Transverse colon (tissue), 4 donors: ENCODE measurements around the gene SIN3A.

Experiments
- EP300 ChIP-seq: sonication (generic); formaldehyde crosslinking; IDR thresholded peaks from one replicate; pipeline ENCODE4 v1.6.1; 2017; ENCODE audit warnings: antibody characterized with exemption, low read depth
- POLR2A ChIP-seq: fragments of 450-650 bp; IDR thresholded peaks from one replicate; pipeline ENCODE4 v1.6.1; 2016; ENCODE audit warnings: antibody characterized with exemption, mild to moderate bottlenecking, moderate library complexity
- POLR2AphosphoS5 ChIP-seq, 3 donors: sonication (generic); formaldehyde crosslinking; IDR thresholded peaks; one replicate each; pipeline ENCODE4 v1.6.1; 2016; ENCODE audit warnings: antibody characterized with exemption in 3 of 3
- TF ChIP-seq, protein P1 (sequence below), 5 experiments: fragments of 200-600 bp in 3 of 5; fragments of 450-650 bp in 2 of 5; sonication (generic) in 3 of 5; IDR thresholded peaks; 1 replicate in 2 of 5; 2 replicates in 3 of 5; pipeline ENCODE4 v1.5.1; 2016 to 2017; ENCODE audit warnings: antibody characterized with exemption in 5 of 5, inconsistent platforms in 3 of 5, mild to moderate bottlenecking in 2 of 5, moderate library complexity in 1 of 5

DNA sequence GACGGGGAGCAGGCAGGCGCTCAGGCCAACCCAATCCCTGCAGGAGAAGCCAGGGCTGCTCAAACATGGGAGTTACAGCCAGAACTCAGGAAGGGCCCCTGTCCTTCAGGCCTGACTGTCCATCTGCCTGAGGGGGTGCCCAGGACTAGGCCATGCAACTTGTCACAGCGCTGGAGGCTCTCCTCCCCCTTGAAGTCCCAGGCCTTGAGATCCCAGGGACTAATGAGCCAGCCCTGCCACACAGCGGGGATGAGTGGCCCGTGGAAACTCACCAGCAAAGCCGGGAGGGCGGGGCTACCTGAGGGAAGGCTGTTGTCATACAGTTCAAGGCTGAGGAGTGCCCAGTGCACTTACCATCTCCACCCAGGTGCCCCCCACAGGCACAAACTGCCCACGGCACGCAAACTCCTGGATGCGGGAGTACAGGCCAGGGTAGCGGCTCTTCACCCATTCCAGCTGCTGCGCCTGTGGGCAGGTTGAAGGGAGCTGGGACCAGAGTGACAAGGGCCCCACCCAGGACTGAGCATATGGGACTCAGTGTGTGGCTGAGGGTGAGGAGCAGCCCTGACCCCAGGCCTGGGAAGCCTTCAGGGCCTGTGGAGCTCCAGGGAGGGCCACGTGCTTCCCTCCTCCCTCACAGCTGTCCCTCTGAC lies 89.4 kb downstream of the SIN3A start:
- TF ChIP-seq, protein P1, sequence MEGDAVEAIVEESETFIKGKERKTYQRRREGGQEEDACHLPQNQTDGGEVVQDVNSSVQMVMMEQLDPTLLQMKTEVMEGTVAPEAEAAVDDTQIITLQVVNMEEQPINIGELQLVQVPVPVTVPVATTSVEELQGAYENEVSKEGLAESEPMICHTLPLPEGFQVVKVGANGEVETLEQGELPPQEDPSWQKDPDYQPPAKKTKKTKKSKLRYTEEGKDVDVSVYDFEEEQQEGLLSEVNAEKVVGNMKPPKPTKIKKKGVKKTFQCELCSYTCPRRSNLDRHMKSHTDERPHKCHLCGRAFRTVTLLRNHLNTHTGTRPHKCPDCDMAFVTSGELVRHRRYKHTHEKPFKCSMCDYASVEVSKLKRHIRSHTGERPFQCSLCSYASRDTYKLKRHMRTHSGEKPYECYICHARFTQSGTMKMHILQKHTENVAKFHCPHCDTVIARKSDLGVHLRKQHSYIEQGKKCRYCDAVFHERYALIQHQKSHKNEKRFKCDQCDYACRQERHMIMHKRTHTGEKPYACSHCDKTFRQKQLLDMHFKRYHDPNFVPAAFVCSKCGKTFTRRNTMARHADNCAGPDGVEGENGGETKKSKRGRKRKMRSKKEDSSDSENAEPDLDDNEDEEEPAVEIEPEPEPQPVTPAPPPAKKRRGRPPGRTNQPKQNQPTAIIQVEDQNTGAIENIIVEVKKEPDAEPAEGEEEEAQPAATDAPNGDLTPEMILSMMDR (IDR thresholded peaks at IDR 0.05), result no peak
- TF ChIP-seq POLR2A, result no peak
- TF ChIP-seq POLR2AphosphoS5 (IDR thresholded peaks at IDR 0.05), result no peak
- TF ChIP-seq EP300, result no peak
